Dedifferentiated amniotic fluid mesenchymal stem cell (primary cell): Measurements from ENCODE around the gene NAP1L4.
A peak's percentile ranks its signal among the peaks of the same experiment; 100 is the strongest.

ENCODE experiments used
- DNase-seq: peaks from one replicate; pipeline ENCODE4 v3.0.0-alpha.2; 2016; ENCODE audit errors: extremely low spot score

Gene NAP1L4

GRCh38 chr11:2934611-2935239 lies 57.4 kb downstream of the NAP1L4 start:
- DNase-seq, result no peak

GRCh38 chr11:2934021-2934550 lies 58.0 kb downstream of the NAP1L4 start:
- no peak for DNase-seq

GRCh38 chr11:2933375-2934020 lies 58.6 kb downstream of the NAP1L4 start:
- peak; percentile 34 for DNase-seq

DNA sequence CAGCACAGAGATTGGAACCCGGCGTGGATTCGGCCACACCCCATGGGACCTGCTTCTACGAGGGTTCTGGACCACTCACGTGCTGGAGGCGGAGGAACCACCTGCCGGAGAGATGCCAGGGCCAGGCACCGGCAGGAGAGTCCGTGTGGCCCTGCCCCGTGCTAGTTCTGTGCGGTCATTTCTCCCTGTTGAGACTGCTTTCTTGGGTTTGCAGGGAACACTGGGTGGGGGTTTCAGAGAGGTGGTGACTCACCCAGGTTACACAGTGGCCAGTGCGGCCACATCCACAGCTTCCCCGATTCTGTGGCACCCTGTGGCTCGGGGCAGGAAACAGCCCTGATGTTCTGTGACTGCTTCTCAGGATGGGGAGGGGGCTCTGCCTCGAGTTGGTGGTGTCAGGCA lies 59.3 kb downstream of the NAP1L4 start:
- DNase-seq, result no peak

DNA sequence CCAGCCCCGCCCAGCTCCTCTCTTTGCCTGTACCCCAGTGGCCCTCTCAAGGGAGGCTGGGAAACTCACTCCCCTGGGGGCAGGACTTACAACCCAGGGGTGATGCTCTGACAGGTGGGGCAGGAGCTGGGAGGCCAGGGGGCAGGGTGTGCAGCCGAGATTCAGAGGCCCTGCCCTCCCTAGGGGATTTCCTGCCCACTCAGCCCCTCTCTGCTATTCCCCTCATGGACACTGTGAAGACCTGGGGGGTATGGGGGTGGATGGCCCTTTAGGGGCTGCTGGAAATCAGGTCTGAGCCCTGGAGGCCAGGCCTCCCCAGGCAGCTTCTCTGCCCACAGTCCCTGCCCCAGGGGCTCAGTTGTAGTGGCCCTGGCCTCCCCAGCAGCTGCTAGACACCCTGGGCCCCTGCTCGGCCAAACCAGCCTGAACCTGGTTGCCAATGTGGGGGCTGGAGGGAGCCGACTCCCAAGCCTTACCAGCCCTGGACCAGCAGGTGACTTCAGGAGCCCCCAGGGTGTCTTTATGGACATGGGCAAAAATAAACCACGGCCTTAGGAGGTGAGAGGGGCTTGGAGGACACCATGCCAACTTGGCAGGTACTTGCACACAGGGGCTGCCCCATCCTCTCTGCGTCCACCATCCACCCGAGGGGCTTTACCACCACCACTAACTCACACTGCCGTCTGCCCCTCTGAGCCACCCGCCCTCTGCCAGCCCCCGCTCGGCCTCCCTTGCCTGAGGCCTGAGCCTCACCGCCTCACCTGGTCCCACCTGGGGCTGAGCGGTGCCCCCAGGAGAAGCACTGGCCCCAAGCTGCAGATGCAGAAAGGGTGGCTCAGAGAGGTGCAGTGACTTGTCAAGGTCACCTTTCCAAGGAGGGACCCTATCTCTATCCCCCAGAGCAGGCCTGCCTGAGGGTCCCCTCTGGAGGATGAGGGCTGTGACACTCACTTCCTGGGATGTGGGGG lies 60.1 kb downstream of the NAP1L4 start:
- DNase-seq, result no peak

GRCh38 chr11:2931420-2931746 lies 60.7 kb downstream of the NAP1L4 start:
- no peak for DNase-seq

GRCh38 chr11:2930704-2931419 lies 61.3 kb downstream of the NAP1L4 start:
- DNase-seq, result no peak

DNA sequence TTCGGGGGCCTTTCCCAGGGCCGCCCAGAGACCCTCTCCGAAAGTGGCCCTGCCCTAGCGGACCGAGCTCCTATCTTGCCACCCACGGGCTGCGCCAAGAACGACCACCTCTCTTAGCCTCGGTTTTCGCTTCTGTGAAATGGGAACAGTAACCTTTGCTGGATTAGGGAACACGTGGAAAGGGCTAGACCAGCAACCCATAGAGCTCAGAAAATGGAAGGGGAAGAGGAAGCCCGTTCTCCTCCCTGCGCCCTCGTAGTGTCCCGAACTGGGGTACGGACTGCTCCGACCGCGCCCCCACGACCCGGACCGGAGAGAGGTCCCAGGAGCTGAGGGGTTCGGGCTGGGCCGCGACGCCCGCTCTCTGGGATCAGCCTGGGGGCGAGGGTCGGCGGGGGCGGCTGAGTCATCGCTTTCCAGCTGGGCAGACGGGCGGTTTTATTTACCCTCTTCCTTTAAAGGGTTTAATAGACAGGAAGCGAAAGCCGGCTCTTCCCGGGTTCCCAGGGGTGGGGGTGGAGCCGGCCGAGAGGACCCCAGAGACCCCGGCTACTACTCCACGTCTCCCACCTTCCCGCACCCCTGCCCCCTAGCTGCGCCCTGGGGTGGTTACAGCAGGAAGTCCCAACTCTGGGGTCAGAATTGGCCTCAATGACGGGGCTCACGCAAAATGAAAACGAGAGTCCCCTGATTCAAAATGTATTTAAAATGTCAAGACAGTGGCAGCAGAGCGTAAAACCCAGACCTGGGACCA lies 62.0 kb downstream of the NAP1L4 start:
- DNase-seq, result no peak

DNA sequence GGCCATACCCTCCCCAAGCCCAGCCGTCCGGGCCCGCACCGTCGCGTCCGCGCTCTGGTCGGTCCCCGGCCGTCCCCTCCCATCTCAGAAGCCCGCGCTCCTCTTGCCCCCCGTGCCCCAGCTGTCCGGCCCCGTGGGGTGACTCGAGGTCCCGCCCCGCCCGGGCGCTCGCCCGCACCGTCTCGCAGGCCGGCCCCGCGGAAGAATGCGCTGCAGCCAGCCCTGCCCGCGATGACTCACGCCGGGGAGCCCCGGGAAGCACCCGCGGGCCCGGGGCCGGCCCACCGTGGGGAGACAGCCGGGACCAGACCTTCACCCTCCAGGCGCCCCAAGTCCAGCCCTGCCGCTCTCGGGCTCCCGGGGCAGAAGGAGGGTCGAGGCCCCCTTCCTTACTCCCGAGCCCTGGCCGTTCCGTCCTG lies 62.6 kb downstream of the NAP1L4 start:
- peak; percentile 30 for DNase-seq

GRCh38 chr11:2928605-2929530 lies 63.3 kb downstream of the NAP1L4 start, which contains the start of gene PHLDA2:
PHLDA2 (minus strand) TSS chr11:2929420; CDS start chr11:2929364, 56 bp downstream.
- peak; percentile 29 for DNase-seq

- DNase-seq, result no peak
These were observed 64.1 kb downstream of the NAP1L4 start for GRCh38 chr11:2927851-2928604.

- DNase-seq, result no peak
These were observed 64.9 kb downstream of the NAP1L4 start for GRCh38 chr11:2927121-2927800.

- DNase-seq, result no peak
These were observed 65.5 kb downstream of the NAP1L4 start for GRCh38 chr11:2926611-2927051.

- DNase-seq, result no peak
These were observed 67.1 kb downstream of the NAP1L4 start for GRCh38 chr11:2924821-2925675.

GRCh38 chr11:2924381-2924780 lies 67.7 kb downstream of the NAP1L4 start:
- DNase-seq, result no peak

GRCh38 chr11:2923446-2924375 lies 68.4 kb downstream of the NAP1L4 start:
- no peak for DNase-seq
